Karpas-422 (cell line): ENCODE measurements around the gene HAP1. TPM values are rescaled to one million over a fixed set of nuclear protein-coding genes. Genes with fewer than 3 reads are reported as not detected.
"Not testable (repeated sequence)": the region's sequence is repeated elsewhere in the genome, so short reads cannot be mapped to it uniquely, and the experiment has no call there.

Experiments
- DNase-seq: peaks from one replicate; pipeline ENCODE4 v3.0.0-alpha.2; 2015
- H2AFZ ChIP-seq: fragments of 200-600 bp; sonication (generic); 2 replicates; pipeline ENCODE4 v1.6.1; 2014; ENCODE audit warnings: antibody characterized with exemption, low read length, mixed read lengths
- H3K27ac ChIP-seq: fragments of 200-600 bp; sonication (generic); 2 replicates; pipeline ENCODE4 v1.5.1; 2014; ENCODE audit warnings: mild to moderate bottlenecking, low read length, moderate library complexity
- H3K27me3 ChIP-seq: fragments of 200-600 bp; sonication (generic); 2 replicates; pipeline ENCODE4 v1.6.1; 2014; ENCODE audit warnings: low read length, mixed read lengths
- H3K36me3 ChIP-seq: fragments of 200-600 bp; sonication (generic); 2 replicates; pipeline ENCODE4 v1.6.1; 2014; ENCODE audit warnings: low read length, mixed read lengths; ENCODE audit not compliant: insufficient read depth
- H3K4me1 ChIP-seq: fragments of 200-600 bp; sonication (generic); 2 replicates; pipeline ENCODE4 v1.6.1; 2014; ENCODE audit warnings: mild to moderate bottlenecking, low read length, mixed read lengths
- H3K4me2 ChIP-seq: fragments of 200-600 bp; sonication (generic); 2 replicates; pipeline ENCODE4 v1.6.1; 2014; ENCODE audit warnings: low read length, low read depth, mild to moderate bottlenecking; ENCODE audit not compliant: poor library complexity, severe bottlenecking
- H3K4me3 ChIP-seq: fragments of 200-600 bp; sonication (generic); 2 replicates; pipeline ENCODE4 v1.5.1; 2014; ENCODE audit warnings: mild to moderate bottlenecking, antibody characterized with exemption, low read length, mixed read lengths
- H3K79me2 ChIP-seq: fragments of 200-600 bp; sonication (generic); 2 replicates; pipeline ENCODE4 v1.6.1; 2014; ENCODE audit warnings: mild to moderate bottlenecking, low read length, mixed read lengths
- H3K9ac ChIP-seq: fragments of 200-600 bp; sonication (generic); 2 replicates; pipeline ENCODE4 v1.6.0; 2014; ENCODE audit warnings: low read length
- H3K9me2 ChIP-seq: fragments of 200-600 bp; sonication (generic), shearing (Covaris generic); replicated peaks from 2 replicates; pipeline ENCODE4 v1.6.0; 2014; ENCODE audit warnings: mild to moderate bottlenecking, low read length, moderate library complexity; ENCODE audit not compliant: insufficient read depth
- H3K9me3 ChIP-seq: fragments of 300-700, 200-600 bp; sonication (generic); 2 replicates; pipeline ENCODE4 v1.6.1; 2014; ENCODE audit warnings: low read length, mixed read lengths
- H4K20me1 ChIP-seq: fragments of 200-600 bp; sonication (generic); 2 replicates; pipeline ENCODE4 v1.6.1; 2014; ENCODE audit warnings: mild to moderate bottlenecking, antibody characterized with exemption, low read length, low read depth; ENCODE audit not compliant: insufficient read depth
- total RNA-seq: library from RNA; depleted of rRNA; stranded (reverse); fragments of >200 nt; shearing (Covaris generic); gene quantifications from 2 replicates; pipeline ENCODE4 v1.2.3, GENCODE V29; 2014; ENCODE audit warnings: low replicate concordance; rRNA removed

Gene HAP1
- 0.04 and 0.48 TPM in 2 replicates for total RNA-seq

- H3K9me3 ChIP-seq: no peaks in the 10 kb centered on the region
- no peak within 1 kb of the TSS for H3K9ac ChIP-seq
- DNase-seq: no peak
- H4K20me1 ChIP-seq: no peaks in the 10 kb centered on the region
- no peak within 1 kb of the TSS for H3K27ac ChIP-seq
- H3K4me3 ChIP-seq: no peak within 1 kb of the TSS
- no peaks in the 10 kb centered on the region for H3K79me2 ChIP-seq
- no peaks in the 10 kb centered on the region for H3K36me3 ChIP-seq
- H3K4me1 ChIP-seq: peaks cover 4% of the 10 kb centered on the region; the same call in 1 of the 2 replicates
- no peak within 1 kb of the TSS for H3K4me2 ChIP-seq
- no peaks in the 10 kb centered on the region for H3K27me3 ChIP-seq
- no peaks in the 10 kb centered on the region for H3K9me2 ChIP-seq
- H2AFZ ChIP-seq: no peak within 1 kb of the TSS
Observed at GRCh38 chr17:41734139-41734948, at the start of gene HAP1. HAP1 (minus strand) TSS chr17:41734643; CDS start chr17:41734634, 9 bp downstream.

GRCh38 chr17:41782142-41782541 lies 47.7 kb upstream of the HAP1 start:
- Histone ChIP-seq H3K27ac (no peak overlapping the region), H3K9me2 (no peaks in the 10 kb centered on the region), H4K20me1 (no peaks in the 10 kb centered on the region), H3K4me2 (no peak overlapping the region), H2AFZ (no peak overlapping the region), H3K36me3 (no peaks in the 10 kb centered on the region), H3K4me1 (no peaks in the 10 kb centered on the region), H3K27me3 (no peaks in the 10 kb centered on the region), H3K4me3 (no peak overlapping the region), H3K9me3 (no peaks in the 10 kb centered on the region), H3K9ac (no peak overlapping the region), H3K79me2 (no peaks in the 10 kb centered on the region)
- no peak for DNase-seq

- no peak overlapping the region for H3K9ac ChIP-seq
- no peaks in the 10 kb centered on the region for H3K27me3 ChIP-seq
- H3K27ac ChIP-seq: no peak overlapping the region
- no peaks in the 10 kb centered on the region for H3K9me3 ChIP-seq
- H3K4me2 ChIP-seq: no peak overlapping the region
- no peaks in the 10 kb centered on the region for H3K4me1 ChIP-seq
- DNase-seq: no peak
- no peak overlapping the region for H3K4me3 ChIP-seq
- H2AFZ ChIP-seq: no peak overlapping the region
- no peaks in the 10 kb centered on the region for H4K20me1 ChIP-seq
- H3K36me3 ChIP-seq: no peaks in the 10 kb centered on the region
- no peaks in the 10 kb centered on the region for H3K9me2 ChIP-seq
- no peaks in the 10 kb centered on the region for H3K79me2 ChIP-seq
Observed at GRCh38 chr17:41781404-41782110, 47.1 kb upstream of the HAP1 start.

- no peak for DNase-seq
- Histone ChIP-seq H3K4me2 (no peak overlapping the region), H3K27me3 (no peaks in the 10 kb centered on the region), H2AFZ (no peak overlapping the region), H3K27ac (no peak overlapping the region), H3K36me3 (no peaks in the 10 kb centered on the region), H3K9me2 (no peaks in the 10 kb centered on the region), H3K4me3 (no peak overlapping the region), H3K9ac (no peak overlapping the region), H3K79me2 (no peaks in the 10 kb centered on the region), H4K20me1 (no peaks in the 10 kb centered on the region), H3K4me1 (no peaks in the 10 kb centered on the region), H3K9me3 (no peaks in the 10 kb centered on the region)
Observed at GRCh38 chr17:41779954-41780353, 45.5 kb upstream of the HAP1 start.

GRCh38 chr17:41777574-41778188 lies 43.2 kb upstream of the HAP1 start:
- no peaks in the 10 kb centered on the region for H3K79me2 ChIP-seq
- H4K20me1 ChIP-seq: no peaks in the 10 kb centered on the region
- H3K9ac ChIP-seq: no peak overlapping the region
- H3K9me2 ChIP-seq: no peaks in the 10 kb centered on the region
- H3K4me2 ChIP-seq: no peak overlapping the region
- no peaks in the 10 kb centered on the region for H3K9me3 ChIP-seq
- H3K4me1 ChIP-seq: no peaks in the 10 kb centered on the region
- no peak for DNase-seq
- no peak overlapping the region for H2AFZ ChIP-seq
- no peaks in the 10 kb centered on the region for H3K27me3 ChIP-seq
- H3K27ac ChIP-seq: no peak overlapping the region
- H3K36me3 ChIP-seq: no peaks in the 10 kb centered on the region
- H3K4me3 ChIP-seq: no peak overlapping the region

GRCh38 chr17:41777157-41777573 lies 42.7 kb upstream of the HAP1 start:
- DNase-seq: no peak
- H3K4me1 ChIP-seq: peaks cover 4% of the 10 kb centered on the region
- no peaks in the 10 kb centered on the region for H3K79me2 ChIP-seq
- no peak overlapping the region for H2AFZ ChIP-seq
- no peaks in the 10 kb centered on the region for H3K27me3 ChIP-seq
- no peak overlapping the region for H3K9ac ChIP-seq
- no peak overlapping the region for H3K4me2 ChIP-seq
- H4K20me1 ChIP-seq: no peaks in the 10 kb centered on the region
- no peaks in the 10 kb centered on the region for H3K9me2 ChIP-seq
- no peaks in the 10 kb centered on the region for H3K9me3 ChIP-seq
- no peak overlapping the region for H3K27ac ChIP-seq
- H3K4me3 ChIP-seq: no peak overlapping the region
- H3K36me3 ChIP-seq: no peaks in the 10 kb centered on the region

- not testable (repeated sequence) for H3K79me2 ChIP-seq
Observed at GRCh38 chr17:41776262-41776900, 41.9 kb upstream of the HAP1 start.

More at GRCh38 chr17:41776262-41776900, 41.9 kb upstream of the HAP1 start:
- H3K36me3 ChIP-seq, H3K4me1 ChIP-seq, H3K27me3 ChIP-seq, H3K4me2 ChIP-seq, H3K9me2 ChIP-seq, H3K9me3 ChIP-seq, H3K9ac ChIP-seq, H4K20me1 ChIP-seq, H3K4me3 ChIP-seq, H3K27ac ChIP-seq, H2AFZ ChIP-seq, DNase-seq: not testable (repeated sequence)
